Suprapubic skin (tissue), 4 donors: ENCODE results near the gene FCER2.

Source experiments
- CTCF ChIP-seq, 2 donors: fragments of 200-600 bp in 1 of 2; fragments of 450-650 bp in 1 of 2; sonication (generic) in 1 of 2; IDR thresholded peaks; one replicate each; pipeline ENCODE4 v1.5.1; 2016 to 2019; ENCODE audit warnings: antibody characterized with exemption in 2 of 2, mild to moderate bottlenecking in 1 of 2, moderate library complexity in 1 of 2
- POLR2A ChIP-seq, 2 donors: fragments of 450-650 bp; IDR thresholded peaks; one replicate each; pipeline ENCODE4 v1.6.1; 2017; ENCODE audit warnings: antibody characterized with exemption in 2 of 2, mild to moderate bottlenecking in 2 of 2, moderate library complexity in 2 of 2
- POLR2AphosphoS5 ChIP-seq, 3 donors: sonication (generic); formaldehyde crosslinking; IDR thresholded peaks; one replicate each; pipeline ENCODE4 v1.6.1; 2017; ENCODE audit warnings: antibody characterized with exemption in 3 of 3

DNA sequence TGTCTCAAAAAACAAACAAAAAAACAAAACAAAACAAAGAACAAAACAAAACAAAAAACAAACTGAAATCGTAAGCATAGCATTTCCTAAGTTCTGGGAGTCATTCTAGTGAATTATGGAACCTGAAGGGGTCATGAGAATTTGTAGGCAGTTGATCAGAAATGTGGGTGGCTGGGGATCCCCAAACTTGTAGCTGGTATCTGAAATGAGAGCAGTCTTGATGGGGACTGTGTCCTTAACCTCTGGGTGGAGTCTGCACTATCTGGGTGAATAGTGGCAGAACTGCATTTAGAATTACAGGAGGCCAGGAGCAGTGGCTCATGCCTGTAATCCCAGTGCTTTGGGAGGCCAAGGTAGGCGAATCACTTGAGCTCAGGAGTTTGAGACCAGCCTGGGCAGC, 23.9 kb upstream of the FCER2 start:
- no peak for TF ChIP-seq CTCF (IDR thresholded peaks at IDR 0.05)
- no peak for TF ChIP-seq POLR2AphosphoS5 (IDR thresholded peaks at IDR 0.05)
- TF ChIP-seq POLR2A (IDR thresholded peaks at IDR 0.05): no peak
